Lower leg skin (tissue), 4 donors: ENCODE data around the gene RNF217. TPM values are rescaled to one million over a fixed set of nuclear protein-coding genes. Genes with fewer than 3 reads are reported as not detected.

ENCODE experiments used
- DNase-seq, 2 donors: peaks; one replicate each; pipeline ENCODE4 v3.0.0-alpha.2; 2019; ENCODE audit warnings: low spot score in 2 of 2
- H3K4me3 ChIP-seq: fragments of 200-600 bp; sonication (generic); 2 replicates; pipeline ENCODE4 v1.5.1; 2017; ENCODE audit warnings: mild to moderate bottlenecking, low read depth; ENCODE audit not compliant: poor library complexity, severe bottlenecking
- POLR2A ChIP-seq, 2 donors: fragments of 450-650 bp; IDR thresholded peaks; one replicate each; pipeline ENCODE4 v1.6.1; 2016 to 2017; ENCODE audit warnings: antibody characterized with exemption in 2 of 2, mild to moderate bottlenecking in 1 of 2, moderate library complexity in 1 of 2
- WGBS, 2 donors: methylation state at CpG; one replicate each; pipeline ENCODE4 v1.1.5; 2018; 5-methylcytosine and 5-hydroxymethylcytosine counted together
- intact Hi-C: fragments of 100-400 bp; cut with DNase I; formaldehyde crosslinking; loops from one replicate; pipeline ENCODE4 v1.15.0; 2023; ENCODE audit warnings: low total_unique reads
- total RNA-seq, 4 donors: library from RNA; depleted of rRNA; stranded (reverse); fragments of >200 nt; gene quantifications; one replicate each; pipeline ENCODE4 v1.1.0, GENCODE V29; 2016
- TF ChIP-seq, protein P1 (sequence below), 3 donors: fragments of 450-650 bp; IDR thresholded peaks; one replicate each; pipeline ENCODE4 v1.5.1; 2016; ENCODE audit warnings: antibody characterized with exemption in 3 of 3, mild to moderate bottlenecking in 3 of 3, moderate library complexity in 2 of 3

RNF217 gene
- total RNA-seq, 4 donors from 2014 or later: 17.2 to 35.2 (median 25.1) TPM

DNA sequence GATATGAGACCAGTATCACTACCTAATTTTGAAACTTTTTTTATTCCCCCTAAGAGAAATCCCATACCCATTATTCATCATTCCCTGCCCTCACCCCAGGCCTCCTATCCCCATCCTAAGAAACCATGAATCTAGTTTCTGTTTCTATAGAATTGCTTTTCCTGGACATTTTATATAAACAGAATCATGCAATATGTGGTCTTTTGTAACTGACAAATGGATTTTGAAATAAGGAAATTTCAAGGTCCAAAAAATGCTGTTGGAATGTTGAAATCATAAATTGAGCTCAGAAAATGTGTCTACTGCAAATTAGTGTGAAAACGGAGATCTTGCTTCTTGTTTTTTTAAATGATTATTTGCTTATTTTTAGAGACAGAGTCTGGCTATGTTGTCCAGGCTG lies 25.1 kb downstream of the RNF217 start:
- intact Hi-C loops: loop anchor here (5.0 kb wide), 1 partner anchor 1910 kb away; no protein-coding TSS in a partner anchor
- H3K4me3 ChIP-seq: no peak overlapping the region
- DNase-seq: no peak
- 66 to 75% methylated on average over 1 of the region's 1 CpG for WGBS, 2 donors
- TF ChIP-seq POLR2A (IDR thresholded peaks at IDR 0.05): no peak
- TF ChIP-seq, protein P1, sequence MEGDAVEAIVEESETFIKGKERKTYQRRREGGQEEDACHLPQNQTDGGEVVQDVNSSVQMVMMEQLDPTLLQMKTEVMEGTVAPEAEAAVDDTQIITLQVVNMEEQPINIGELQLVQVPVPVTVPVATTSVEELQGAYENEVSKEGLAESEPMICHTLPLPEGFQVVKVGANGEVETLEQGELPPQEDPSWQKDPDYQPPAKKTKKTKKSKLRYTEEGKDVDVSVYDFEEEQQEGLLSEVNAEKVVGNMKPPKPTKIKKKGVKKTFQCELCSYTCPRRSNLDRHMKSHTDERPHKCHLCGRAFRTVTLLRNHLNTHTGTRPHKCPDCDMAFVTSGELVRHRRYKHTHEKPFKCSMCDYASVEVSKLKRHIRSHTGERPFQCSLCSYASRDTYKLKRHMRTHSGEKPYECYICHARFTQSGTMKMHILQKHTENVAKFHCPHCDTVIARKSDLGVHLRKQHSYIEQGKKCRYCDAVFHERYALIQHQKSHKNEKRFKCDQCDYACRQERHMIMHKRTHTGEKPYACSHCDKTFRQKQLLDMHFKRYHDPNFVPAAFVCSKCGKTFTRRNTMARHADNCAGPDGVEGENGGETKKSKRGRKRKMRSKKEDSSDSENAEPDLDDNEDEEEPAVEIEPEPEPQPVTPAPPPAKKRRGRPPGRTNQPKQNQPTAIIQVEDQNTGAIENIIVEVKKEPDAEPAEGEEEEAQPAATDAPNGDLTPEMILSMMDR (IDR thresholded peaks at IDR 0.05): no peak

DNA sequence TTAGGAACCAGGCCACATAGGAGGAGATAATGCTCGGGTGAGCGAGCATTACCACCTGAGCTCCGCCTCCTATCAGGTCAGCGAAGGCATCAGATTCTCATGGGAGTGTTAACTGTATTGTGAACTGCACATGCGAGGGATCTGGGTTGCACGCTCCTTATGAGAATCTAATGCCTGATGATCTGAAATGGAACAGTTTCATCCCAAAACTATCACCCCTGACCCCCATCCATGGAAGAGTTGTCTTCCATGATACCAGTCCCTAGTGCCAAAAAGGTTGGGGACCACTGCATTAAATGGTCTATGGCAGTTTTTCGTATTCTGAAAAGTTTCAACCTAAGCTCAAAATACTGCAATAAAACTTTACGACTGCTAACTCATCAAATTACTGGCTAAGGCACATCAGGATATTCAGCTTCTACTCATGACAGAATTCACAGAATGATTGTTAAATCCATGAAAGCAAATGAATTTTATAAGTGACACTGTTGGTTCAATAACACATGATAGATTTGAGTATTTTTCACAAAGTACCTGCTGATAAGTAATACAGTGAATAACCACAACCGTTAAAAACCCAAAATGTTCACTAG lies 25.9 kb downstream of the RNF217 start:
- intact Hi-C loops: loop anchor here (5.0 kb wide), 1 partner anchor 1909 kb away; no protein-coding TSS in a partner anchor
- WGBS, 2 donors: 95 to 97% methylated on average over 9 of the region's 9 CpGs
- no peak overlapping the region for H3K4me3 ChIP-seq
- TF ChIP-seq POLR2A (IDR thresholded peaks at IDR 0.05): no peak
- TF ChIP-seq, protein P1 (IDR thresholded peaks at IDR 0.05): no peak
- no peak for DNase-seq

DNA sequence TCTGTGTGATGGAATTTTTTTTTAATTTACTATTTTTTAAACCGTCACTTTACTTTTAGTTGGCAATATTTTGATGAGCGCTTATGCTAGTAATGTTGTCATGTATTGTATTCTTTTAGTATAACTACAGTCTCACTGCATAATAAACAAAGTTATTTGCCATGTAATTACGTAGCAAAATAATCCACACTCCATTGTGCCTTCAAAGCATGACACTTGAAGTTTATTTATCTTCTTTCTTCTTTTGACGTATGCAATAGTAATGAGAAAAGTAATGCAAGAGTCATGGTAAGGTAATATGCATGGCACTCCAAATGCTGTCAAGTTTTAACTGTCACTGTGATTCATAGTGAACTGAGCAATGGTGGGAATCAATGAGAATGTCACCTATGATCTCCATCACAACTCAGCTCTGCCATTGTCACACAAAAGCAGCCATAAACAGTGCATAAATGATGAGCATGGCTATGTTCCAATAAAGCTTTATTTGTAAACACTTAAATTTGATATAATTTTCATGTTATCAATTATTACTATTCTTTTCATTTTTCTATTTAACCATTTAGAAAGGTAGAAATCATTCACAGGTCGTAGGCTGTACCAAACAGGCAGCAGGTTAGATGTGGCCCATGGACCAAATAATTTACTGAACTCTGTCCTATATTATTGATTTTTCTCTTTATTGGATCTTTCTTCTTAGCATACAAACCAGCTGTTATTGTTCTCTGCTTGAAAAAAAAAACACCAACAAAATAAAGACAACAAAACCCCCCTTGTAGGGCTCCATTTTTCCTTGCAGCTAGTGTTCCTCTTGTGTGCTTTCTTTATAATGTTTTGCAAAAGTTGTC lies 27.1 kb downstream of the RNF217 start:
- no peak for TF ChIP-seq POLR2A (IDR thresholded peaks at IDR 0.05)
- TF ChIP-seq, protein P1 (IDR thresholded peaks at IDR 0.05): no peak
- intact Hi-C loops: loop anchor here (5.0 kb wide), 1 partner anchor 1908 kb away; no protein-coding TSS in a partner anchor
- WGBS, 2 donors: 85 to 92% methylated on average over 5 of the region's 5 CpGs
- no peak for DNase-seq
- no peak overlapping the region for H3K4me3 ChIP-seq

DNA sequence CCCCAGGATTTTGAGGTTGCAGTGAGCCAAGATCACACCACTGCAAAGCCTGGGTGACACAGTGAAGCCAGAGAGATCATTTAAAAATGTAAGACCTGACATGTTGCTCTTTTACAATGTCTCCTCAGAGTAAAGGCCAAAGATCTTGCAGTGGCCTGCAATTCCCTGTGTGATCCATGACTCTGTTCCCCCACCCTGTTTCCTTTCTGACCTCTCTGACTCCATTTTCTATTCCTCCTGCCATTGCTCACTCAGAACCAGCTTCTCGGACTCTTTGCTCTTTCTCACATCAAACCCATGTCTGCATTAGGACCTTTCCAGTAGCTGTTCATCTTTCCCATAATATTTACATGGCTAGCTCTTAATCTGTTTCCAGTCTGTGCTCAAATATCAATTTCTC lies 28.8 kb downstream of the RNF217 start:
- WGBS, 2 donors: 100% methylated on average over 1 of the region's 1 CpG
- TF ChIP-seq POLR2A (IDR thresholded peaks at IDR 0.05): no peak
- TF ChIP-seq, protein P1 (IDR thresholded peaks at IDR 0.05): no peak
- DNase-seq: no peak
- intact Hi-C loops: no loop called here
- no peak overlapping the region for H3K4me3 ChIP-seq

DNA sequence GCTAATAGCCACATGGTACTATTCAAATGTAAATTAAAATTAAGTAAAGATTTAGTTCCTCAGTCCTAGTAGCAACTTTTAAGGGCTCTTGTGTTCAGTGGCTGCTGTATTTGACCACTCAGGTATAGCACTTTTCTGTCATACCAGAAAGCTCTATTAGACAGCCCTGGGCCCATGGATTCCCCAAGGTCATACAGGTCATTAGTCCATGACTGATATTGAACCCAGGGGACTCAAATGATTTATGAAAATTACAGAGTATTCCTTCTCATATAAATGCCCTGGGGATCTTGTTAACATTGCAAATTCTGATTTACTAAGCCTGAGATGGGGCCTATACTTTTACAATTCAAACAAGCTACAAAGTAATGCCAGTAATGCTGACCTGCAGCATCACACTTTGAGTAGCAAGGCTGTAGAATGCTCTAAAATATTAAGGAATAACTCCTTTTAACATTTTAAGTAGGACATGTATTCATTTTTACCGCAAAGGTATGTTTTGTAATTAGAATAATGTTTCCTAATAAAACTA lies 29.6 kb downstream of the RNF217 start:
- TF ChIP-seq, protein P1 (IDR thresholded peaks at IDR 0.05): no peak
- TF ChIP-seq POLR2A (IDR thresholded peaks at IDR 0.05): no peak
- H3K4me3 ChIP-seq: no peak overlapping the region
- intact Hi-C loops: loop anchor here (2.0 kb wide), 1 partner anchor 63 kb away; no protein-coding TSS in a partner anchor
- no peak for DNase-seq
- WGBS, 2 donors: 98 to 99% methylated on average over 1 of the region's 1 CpG
